PC-9 (cell line): Measurements from ENCODE around the gene NRIP1. TPM values are rescaled to one million over a fixed set of nuclear protein-coding genes. Genes with fewer than 3 reads are reported as not detected.

Experiments used
- BruUV-seq: library from RNA; stranded (reverse); fragments of 400-500 nt; replicated peaks from 2 replicates; lab custom pipeline; 2021; lab: Mats Ljungman, UMichigan
- CTCF ChIA-PET: fragments of 300-600 bp; sonication (Branson Sonifier 250); formaldehyde crosslinking; loops from one replicate; lab custom pipeline; 2022; ENCODE audit warnings: antibody characterized with exemption; lab: Charles Lee
- POLR2A ChIA-PET: fragments of 300-600 bp; sonication (Branson Sonifier 250); formaldehyde crosslinking; loops from one replicate; lab custom pipeline; 2022; ENCODE audit warnings: antibody characterized with exemption; ENCODE audit not compliant: unreplicated experiment; lab: Charles Lee
- DNase-seq, 2 experiments: peaks; one replicate each; pipeline versions ENCODE4 v3.0.0 to v3.0.0-alpha.2; 2015 to 2022; ENCODE audit warnings: mixed read lengths in 1 of 2
- H2AFZ ChIP-seq: fragments of 200-600 bp; sonication (generic); 2 replicates; pipeline ENCODE4 v1.8.1; 2017; ENCODE audit warnings: antibody characterized with exemption
- H3F3A ChIP-seq: fragments of 200-600 bp; sonication (generic); 2 replicates; pipeline ENCODE4 v1.8.1; 2017; ENCODE audit warnings: antibody characterized with exemption, mild to moderate bottlenecking, low read depth; ENCODE audit not compliant: insufficient read depth
- H3K27ac ChIP-seq: fragments of 200-600 bp; sonication (generic); 2 replicates; pipeline ENCODE4 v1.6.1; 2016; ENCODE audit warnings: mixed run types
- H3K27me3 ChIP-seq: fragments of 200-600 bp; sonication (generic); 2 replicates; pipeline ENCODE4 v1.6.1; 2016; ENCODE audit warnings: low read depth, mixed run types; ENCODE audit not compliant: insufficient read depth
- H3K36me3 ChIP-seq: fragments of 200-600 bp; sonication (generic); 2 replicates; pipeline ENCODE4 v1.6.1; 2016; ENCODE audit warnings: low read depth, mixed run types
- H3K4me1 ChIP-seq: fragments of 200-600 bp; sonication (generic); replicated peaks from 2 replicates; pipeline ENCODE4 v1.6.1; 2016; ENCODE audit warnings: mixed run types; ENCODE audit not compliant: insufficient read depth
- H3K4me2 ChIP-seq: fragments of 200-600 bp; sonication (generic); 2 replicates; pipeline ENCODE4 v1.6.1; 2017; ENCODE audit warnings: mixed run types
- H3K4me3 ChIP-seq: fragments of 200-600 bp; sonication (generic); 2 replicates; pipeline ENCODE4 v1.6.1; 2016; ENCODE audit warnings: mixed run types
- H3K79me2 ChIP-seq: fragments of 200-600 bp; sonication (generic); 2 replicates; pipeline ENCODE4 v1.6.1; 2017; ENCODE audit warnings: low read depth, mixed run types
- H3K9me2 ChIP-seq: fragments of 200-600 bp; sonication (generic); 2 replicates; pipeline ENCODE4 v1.8.1; 2017; ENCODE audit warnings: mild to moderate bottlenecking; ENCODE audit not compliant: insufficient read depth
- H3K9me3 ChIP-seq: fragments of 200-600 bp; sonication (generic); 2 replicates; pipeline ENCODE4 v1.8.1; 2016; ENCODE audit warnings: low read depth; ENCODE audit not compliant: insufficient read depth
- H4K20me1 ChIP-seq: fragments of 200-600 bp; sonication (generic); 2 replicates; pipeline ENCODE4 v1.8.1; 2017; ENCODE audit not compliant: insufficient read depth
- EZH2 ChIP-seq: fragments of 200-600 bp; sonication (generic); IDR thresholded peaks from 2 replicates; pipeline ENCODE4 v1.8.0; 2017; ENCODE audit warnings: antibody characterized with exemption, low read depth
- intact Hi-C: fragments of 100-400 bp; cut with micrococcal nuclease; formaldehyde crosslinking; loops from one replicate; pipeline ENCODE4 v1.10.0; 2022; ENCODE audit not compliant: unreplicated experiment
- total RNA-seq: library from RNA; stranded (reverse); gene quantifications from 2 replicates; pipeline ENCODE4 v1.2.3, GENCODE V29; 2021
- TF ChIP-seq, protein P1 (sequence below): fragments of 200-600 bp; sonication (generic); conservative IDR thresholded peaks from 2 replicates; pipeline ENCODE4 v1.6.1; 2017; ENCODE audit warnings: mixed run types, antibody characterized with exemption, mild to moderate bottlenecking, moderate library complexity

Gene NRIP1
- total RNA-seq, 1 experiment from 2014 or later, result 33.0 TPM

GRCh38 chr21:14977814-14978213 is 87.0 kb downstream of the NRIP1 start:
- Histone ChIP-seq H3K9me3 (no peaks in the 10 kb centered on the region), H3K9me2 (no peaks in the 10 kb centered on the region; the same call in 1 of the 2 replicates), H3K4me3 (no peak overlapping the region), H3K27me3 (no peaks in the 10 kb centered on the region), H4K20me1 (peaks cover 3% of the 10 kb centered on the region), H3K79me2 (peaks cover 94% of the 10 kb centered on the region), H3K36me3 (peaks cover 20% of the 10 kb centered on the region), H3K4me1 (no peaks in the 10 kb centered on the region), H3K4me2 (no peak overlapping the region), H2AFZ (no peak overlapping the region), H3K27ac (no peak overlapping the region), H3F3A (peaks cover 10% of the 10 kb centered on the region; the same call in 1 of the 2 replicates)
- no peak for DNase-seq
- no peak for TF ChIP-seq EZH2
- TF ChIP-seq, protein P1, sequence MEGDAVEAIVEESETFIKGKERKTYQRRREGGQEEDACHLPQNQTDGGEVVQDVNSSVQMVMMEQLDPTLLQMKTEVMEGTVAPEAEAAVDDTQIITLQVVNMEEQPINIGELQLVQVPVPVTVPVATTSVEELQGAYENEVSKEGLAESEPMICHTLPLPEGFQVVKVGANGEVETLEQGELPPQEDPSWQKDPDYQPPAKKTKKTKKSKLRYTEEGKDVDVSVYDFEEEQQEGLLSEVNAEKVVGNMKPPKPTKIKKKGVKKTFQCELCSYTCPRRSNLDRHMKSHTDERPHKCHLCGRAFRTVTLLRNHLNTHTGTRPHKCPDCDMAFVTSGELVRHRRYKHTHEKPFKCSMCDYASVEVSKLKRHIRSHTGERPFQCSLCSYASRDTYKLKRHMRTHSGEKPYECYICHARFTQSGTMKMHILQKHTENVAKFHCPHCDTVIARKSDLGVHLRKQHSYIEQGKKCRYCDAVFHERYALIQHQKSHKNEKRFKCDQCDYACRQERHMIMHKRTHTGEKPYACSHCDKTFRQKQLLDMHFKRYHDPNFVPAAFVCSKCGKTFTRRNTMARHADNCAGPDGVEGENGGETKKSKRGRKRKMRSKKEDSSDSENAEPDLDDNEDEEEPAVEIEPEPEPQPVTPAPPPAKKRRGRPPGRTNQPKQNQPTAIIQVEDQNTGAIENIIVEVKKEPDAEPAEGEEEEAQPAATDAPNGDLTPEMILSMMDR, result no peak
- intact Hi-C loops, result no loop called here
- ChIA-PET POLR2A (no interaction called here), CTCF (no interaction called here)
- BruUV-seq, result no TSS peak

GRCh38 chr21:14975136-14975919 is 89.5 kb downstream of the NRIP1 start:
- Histone ChIP-seq H3F3A (peaks cover 19% of the 10 kb centered on the region; the same call in 1 of the 2 replicates), H3K4me1 (no peaks in the 10 kb centered on the region), H3K4me3 (no peak overlapping the region), H3K36me3 (peaks cover 33% of the 10 kb centered on the region), H3K4me2 (no peak overlapping the region), H2AFZ (no peak overlapping the region), H4K20me1 (no peaks in the 10 kb centered on the region; the same call in 1 of the 2 replicates), H3K9me3 (no peaks in the 10 kb centered on the region), H3K27ac (no peak overlapping the region), H3K9me2 (no peaks in the 10 kb centered on the region; the same call in 1 of the 2 replicates), H3K79me2 (peaks cover 95% of the 10 kb centered on the region), H3K27me3 (no peaks in the 10 kb centered on the region)
- no peak for TF ChIP-seq EZH2
- TF ChIP-seq, protein P1, result no peak
- intact Hi-C loops, result no loop called here
- ChIA-PET POLR2A (no interaction called here), CTCF (no interaction called here)
- DNase-seq, result no peak
- no TSS peak for BruUV-seq

DNA sequence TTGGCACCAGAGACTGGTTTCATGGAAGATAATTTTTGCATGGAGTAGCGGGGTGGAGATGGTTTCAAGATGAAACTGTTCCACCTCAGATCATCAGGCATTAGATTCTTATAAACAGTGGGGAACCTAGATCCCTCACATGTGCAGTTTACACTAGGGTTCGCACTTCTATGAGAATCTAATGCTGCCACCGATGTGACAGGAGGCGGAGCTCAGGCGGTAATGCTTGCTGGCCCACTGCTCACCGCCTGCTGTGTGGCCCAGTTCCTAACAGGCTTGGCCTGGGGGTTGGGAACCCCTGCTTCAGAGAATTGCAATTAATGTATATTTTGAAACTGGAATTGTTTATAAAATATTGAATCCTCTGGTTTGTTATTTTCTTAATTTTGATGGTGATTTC is 92.1 kb downstream of the NRIP1 start:
- peaks cover 91% of the 10 kb centered on the region for H3K79me2 ChIP-seq
- ChIA-PET POLR2A (no interaction called here), CTCF (no interaction called here)
- no peaks in the 10 kb centered on the region for H3K4me1 ChIP-seq
- H3K4me3 ChIP-seq, result no peak overlapping the region
- H3F3A ChIP-seq, result peaks cover 29% of the 10 kb centered on the region; the same call in 1 of the 2 replicates
- no peaks in the 10 kb centered on the region; the same call in 1 of the 2 replicates for H3K9me2 ChIP-seq
- intact Hi-C loops, result no loop called here
- H4K20me1 ChIP-seq, result no peaks in the 10 kb centered on the region
- peaks cover 55% of the 10 kb centered on the region for H3K36me3 ChIP-seq
- no peak for DNase-seq
- H3K9me3 ChIP-seq, result no peaks in the 10 kb centered on the region
- BruUV-seq, result no TSS peak
- TF ChIP-seq, protein P1, result no peak
- TF ChIP-seq EZH2, result no peak
- no peak overlapping the region for H2AFZ ChIP-seq
- H3K27me3 ChIP-seq, result no peaks in the 10 kb centered on the region
- no peak overlapping the region for H3K4me2 ChIP-seq
- no peak overlapping the region for H3K27ac ChIP-seq
